Breast epithelium (tissue), 3 donors: ENCODE measurements around the gene BNIP3.

ENCODE experiments used
- POLR2AphosphoS5 ChIP-seq, 3 donors: sonication (generic); formaldehyde crosslinking; IDR thresholded peaks; one replicate each; pipeline ENCODE4 v1.6.1; 2017; ENCODE audit warnings: antibody characterized with exemption in 3 of 3
- TF ChIP-seq, protein P1 (sequence below), 3 donors: fragments of 450-650 bp; IDR thresholded peaks; one replicate each; pipeline ENCODE4 v1.5.1; 2016 to 2017; ENCODE audit warnings: antibody characterized with exemption in 3 of 3, mild to moderate bottlenecking in 3 of 3, moderate library complexity in 3 of 3

DNA sequence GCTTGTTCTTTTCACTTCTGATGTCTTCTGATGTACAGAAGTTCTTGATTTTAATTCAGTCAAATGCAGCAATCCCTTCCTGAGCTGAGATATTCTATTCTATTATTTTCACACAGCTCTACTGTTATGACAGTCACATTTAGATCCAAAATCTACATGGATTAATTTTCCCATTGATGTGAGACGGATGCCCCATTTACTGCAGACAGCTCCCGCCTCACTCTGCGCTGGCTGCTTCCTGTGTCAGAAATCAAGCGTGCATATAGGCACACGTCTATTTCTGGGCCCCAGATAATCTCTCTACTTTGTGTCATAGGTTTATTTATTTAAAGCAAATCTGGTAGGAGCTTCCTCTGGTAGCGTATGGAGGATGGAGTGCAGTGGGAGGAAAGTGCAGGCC is 6.7 kb downstream of the BNIP3 start:
- no peak for TF ChIP-seq POLR2AphosphoS5 (IDR thresholded peaks at IDR 0.05)
- TF ChIP-seq, protein P1, sequence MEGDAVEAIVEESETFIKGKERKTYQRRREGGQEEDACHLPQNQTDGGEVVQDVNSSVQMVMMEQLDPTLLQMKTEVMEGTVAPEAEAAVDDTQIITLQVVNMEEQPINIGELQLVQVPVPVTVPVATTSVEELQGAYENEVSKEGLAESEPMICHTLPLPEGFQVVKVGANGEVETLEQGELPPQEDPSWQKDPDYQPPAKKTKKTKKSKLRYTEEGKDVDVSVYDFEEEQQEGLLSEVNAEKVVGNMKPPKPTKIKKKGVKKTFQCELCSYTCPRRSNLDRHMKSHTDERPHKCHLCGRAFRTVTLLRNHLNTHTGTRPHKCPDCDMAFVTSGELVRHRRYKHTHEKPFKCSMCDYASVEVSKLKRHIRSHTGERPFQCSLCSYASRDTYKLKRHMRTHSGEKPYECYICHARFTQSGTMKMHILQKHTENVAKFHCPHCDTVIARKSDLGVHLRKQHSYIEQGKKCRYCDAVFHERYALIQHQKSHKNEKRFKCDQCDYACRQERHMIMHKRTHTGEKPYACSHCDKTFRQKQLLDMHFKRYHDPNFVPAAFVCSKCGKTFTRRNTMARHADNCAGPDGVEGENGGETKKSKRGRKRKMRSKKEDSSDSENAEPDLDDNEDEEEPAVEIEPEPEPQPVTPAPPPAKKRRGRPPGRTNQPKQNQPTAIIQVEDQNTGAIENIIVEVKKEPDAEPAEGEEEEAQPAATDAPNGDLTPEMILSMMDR (IDR thresholded peaks at IDR 0.05) = no peak
